Neural progenitor cell (in vitro differentiated cells): ENCODE results near the gene RIC3. TPM values are rescaled to one million over a fixed set of nuclear protein-coding genes. Genes with fewer than 3 reads are reported as not detected.

Experiments
- DNase-seq: peaks from one replicate; pipeline ENCODE4 v3.0.0-alpha.2; 2016; ENCODE audit warnings: low spot score
- H2AFZ ChIP-seq: fragments of 200-600 bp; sonication (generic); replicated peaks from 2 replicates; pipeline ENCODE4 v1.6.1; 2016; ENCODE audit warnings: antibody characterized with exemption
- H3F3A ChIP-seq: fragments of 200-600 bp; sonication (generic); 2 replicates; pipeline ENCODE4 v1.6.1; 2016; ENCODE audit warnings: antibody characterized with exemption, low read depth
- H3K27ac ChIP-seq: fragments of 200-600 bp; sonication (generic); 2 replicates; pipeline ENCODE4 v1.5.1; 2016; ENCODE audit warnings: mild to moderate bottlenecking
- H3K27me3 ChIP-seq: fragments of 200-600 bp; sonication (generic); 2 replicates; pipeline ENCODE4 v1.6.1; 2016; ENCODE audit warnings: mild to moderate bottlenecking, moderate library complexity
- H3K36me3 ChIP-seq: fragments of 200-600 bp; sonication (generic); 2 replicates; pipeline ENCODE4 v1.5.1; 2016
- H3K4me1 ChIP-seq: fragments of 200-600 bp; sonication (generic); 2 replicates; pipeline ENCODE4 v1.6.1; 2016; ENCODE audit warnings: mixed run types
- H3K4me2 ChIP-seq: fragments of 200-600 bp; sonication (generic); 2 replicates; pipeline ENCODE4 v1.6.1; 2016
- H3K4me3 ChIP-seq: fragments of 200-600 bp; sonication (generic); 2 replicates; pipeline ENCODE4 v1.5.1; 2016
- H3K79me2 ChIP-seq: fragments of 200-600 bp; sonication (generic); 2 replicates; pipeline ENCODE4 v1.6.1; 2016; ENCODE audit warnings: low read depth
- H3K9ac ChIP-seq: fragments of 200-600 bp; sonication (generic); 2 replicates; pipeline ENCODE4 v1.6.1; 2016
- H3K9me3 ChIP-seq: fragments of 200-600 bp; sonication (generic); 2 replicates; pipeline ENCODE4 v1.5.1; 2016; ENCODE audit warnings: low read depth
- H4K20me1 ChIP-seq: fragments of 200-600 bp; sonication (generic); 2 replicates; pipeline ENCODE4 v1.6.1; 2016; ENCODE audit warnings: low read depth
- H3K27ac Mint-ChIP-seq: 3 replicates; pipeline ENCODE4 v1.8.0; 2021; ENCODE audit warnings: mixed read lengths
- H3K27me3 Mint-ChIP-seq: 2 replicates; pipeline ENCODE4 v1.8.0; 2022; ENCODE audit warnings: low read depth, mild to moderate bottlenecking, inconsistent platforms, moderate library complexity, mixed read lengths; ENCODE audit not compliant: insufficient read depth
- H3K36me3 Mint-ChIP-seq: 3 replicates; pipeline ENCODE4 v1.8.0; 2021; ENCODE audit warnings: mixed read lengths
- H3K4me1 Mint-ChIP-seq: 3 replicates; pipeline ENCODE4 v1.8.0; 2021; ENCODE audit warnings: mixed read lengths
- H3K4me3 Mint-ChIP-seq: 3 replicates; pipeline ENCODE4 v1.8.0; 2021; ENCODE audit warnings: mild to moderate bottlenecking, moderate library complexity, mixed read lengths
- H3K9me3 Mint-ChIP-seq: 3 replicates; pipeline ENCODE4 v1.8.0; 2020; ENCODE audit warnings: mixed read lengths
- CTCF ChIP-seq: fragments of 200-600 bp; sonication (generic); IDR thresholded peaks from 2 replicates; pipeline ENCODE4 v1.5.1; 2017; ENCODE audit warnings: antibody characterized with exemption, mild to moderate bottlenecking
- EZH2 ChIP-seq: fragments of 200-600 bp; sonication (generic); IDR thresholded peaks from 2 replicates; pipeline ENCODE4 v1.6.1; 2017; ENCODE audit warnings: antibody characterized with exemption, mild to moderate bottlenecking, moderate library complexity
- EZH2phosphoT487 ChIP-seq: fragments of 200-600 bp; sonication (generic); IDR thresholded peaks from 2 replicates; pipeline ENCODE4 v1.6.1; 2017; ENCODE audit warnings: antibody characterized with exemption
- total RNA-seq: library from RNA; depleted of rRNA; stranded (reverse); fragments of >200 nt; gene quantifications from 2 replicates; pipeline ENCODE4 v1.2.3, GENCODE V29; 2015; ENCODE audit warnings: low replicate concordance

The RIC3 gene
- total RNA-seq, 1 donor from 2014 or later = 33.7 TPM

DNA sequence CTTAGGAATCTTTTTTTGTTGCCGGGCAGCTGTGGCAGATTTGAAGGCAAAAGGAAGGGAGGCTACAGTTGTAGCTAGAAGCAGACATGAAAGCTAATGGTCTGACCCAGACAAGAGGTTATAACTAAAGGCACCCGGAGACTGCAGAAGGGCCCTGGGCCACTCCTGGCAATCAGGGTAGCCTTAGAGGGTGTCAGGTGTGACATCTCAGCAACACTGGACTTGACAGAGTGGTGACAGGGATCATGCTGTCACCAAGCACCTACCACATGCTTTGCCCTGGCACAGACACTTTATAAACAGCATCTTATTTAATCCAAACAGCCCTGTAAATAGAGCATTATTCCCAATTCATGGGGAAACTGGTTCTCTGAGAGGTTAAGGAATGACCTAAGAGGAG lies 62.1 kb downstream of the RIC3 start:
- no peak overlapping the region for H3K9ac ChIP-seq
- H3K4me1 Mint-ChIP-seq = no peaks in the 10 kb centered on the region

DNA sequence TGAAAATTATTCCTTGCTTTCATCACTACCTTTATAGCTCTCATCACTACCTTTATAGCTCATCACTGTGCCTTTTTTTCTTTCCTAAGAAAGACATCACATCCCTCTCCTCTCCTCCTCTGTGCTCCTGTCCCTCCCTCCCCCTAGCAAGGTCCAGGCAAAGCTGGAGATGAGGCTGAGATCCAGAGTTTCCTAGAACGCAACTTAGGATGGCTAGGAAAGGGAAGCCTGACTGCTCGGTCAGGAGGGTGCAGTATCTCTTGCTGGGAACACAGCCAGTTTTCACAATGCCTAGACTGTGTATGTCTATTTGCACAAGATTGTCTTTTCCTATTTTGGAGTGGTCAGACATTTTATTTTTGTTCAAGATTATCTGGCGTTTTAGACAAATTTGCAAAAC lies 63.2 kb downstream of the RIC3 start:
- Histone ChIP-seq H3K4me3 (no peak overlapping the region), H3K9me3 (no peaks in the 10 kb centered on the region), H3K9ac (no peak overlapping the region), H3K27ac (no peak overlapping the region), H3K36me3 (no peaks in the 10 kb centered on the region), H3K4me1 (no peaks in the 10 kb centered on the region), H3F3A (no peaks in the 10 kb centered on the region), H2AFZ (no peak overlapping the region), H3K4me2 (no peak overlapping the region), H3K79me2 (no peaks in the 10 kb centered on the region), H3K27me3 (no peaks in the 10 kb centered on the region), H4K20me1 (no peaks in the 10 kb centered on the region)
- Mint-ChIP-seq H3K27me3 (no peaks in the 10 kb centered on the region), H3K27ac (no peak overlapping the region), H3K4me3 (no peak overlapping the region), H3K36me3 (peaks cover 12% of the 10 kb centered on the region), H3K9me3 (no peaks in the 10 kb centered on the region), H3K4me1 (no peaks in the 10 kb centered on the region)
- DNase-seq = no peak
- TF ChIP-seq EZH2 (no peak), EZH2phosphoT487 (no peak), CTCF (no peak)

More for the DNA sequence above, 62.1 kb downstream of the RIC3 start:
- Histone ChIP-seq H3K4me1 (no peaks in the 10 kb centered on the region), H3K27me3 (no peaks in the 10 kb centered on the region), H3K4me2 (no peak overlapping the region), H3K9me3 (no peaks in the 10 kb centered on the region), H3F3A (no peaks in the 10 kb centered on the region), H2AFZ (no peak overlapping the region), H3K79me2 (no peaks in the 10 kb centered on the region), H3K4me3 (no peak overlapping the region), H3K27ac (no peak overlapping the region), H4K20me1 (no peaks in the 10 kb centered on the region), H3K36me3 (no peaks in the 10 kb centered on the region)
- no peaks in the 10 kb centered on the region for H3K27me3 Mint-ChIP-seq
- no peaks in the 10 kb centered on the region for H3K9me3 Mint-ChIP-seq
- DNase-seq = no peak
- no peak overlapping the region for H3K4me3 Mint-ChIP-seq
- peaks cover 12% of the 10 kb centered on the region for H3K36me3 Mint-ChIP-seq
- H3K27ac Mint-ChIP-seq = no peak overlapping the region
- no peak for TF ChIP-seq CTCF
- no peak for TF ChIP-seq EZH2

- Histone ChIP-seq H2AFZ (no peak overlapping the region), H3K9me3 (no peaks in the 10 kb centered on the region), H3K4me1 (no peaks in the 10 kb centered on the region), H3K27ac (no peak overlapping the region), H3F3A (no peaks in the 10 kb centered on the region), H3K27me3 (no peaks in the 10 kb centered on the region), H3K79me2 (no peaks in the 10 kb centered on the region), H3K36me3 (no peaks in the 10 kb centered on the region), H3K4me2 (no peak overlapping the region), H3K9ac (no peak overlapping the region), H3K4me3 (no peak overlapping the region), H4K20me1 (no peaks in the 10 kb centered on the region)
- Mint-ChIP-seq H3K4me3 (no peak overlapping the region), H3K36me3 (peaks cover 12% of the 10 kb centered on the region), H3K4me1 (no peaks in the 10 kb centered on the region), H3K9me3 (no peaks in the 10 kb centered on the region), H3K27me3 (no peaks in the 10 kb centered on the region), H3K27ac (no peak overlapping the region)
- TF ChIP-seq EZH2phosphoT487 (no peak), CTCF (no peak), EZH2 (no peak)
- DNase-seq = no peak
These were observed 63.7 kb downstream of the RIC3 start for GRCh38 chr11:8105133-8105532.

GRCh38 chr11:8103909-8104308 lies 64.9 kb downstream of the RIC3 start:
- Histone ChIP-seq H3K27ac (no peak overlapping the region), H2AFZ (no peak overlapping the region), H3K79me2 (no peaks in the 10 kb centered on the region), H3K27me3 (no peaks in the 10 kb centered on the region), H3K4me1 (no peaks in the 10 kb centered on the region), H3F3A (no peaks in the 10 kb centered on the region), H3K9ac (no peak overlapping the region), H4K20me1 (no peaks in the 10 kb centered on the region), H3K4me3 (no peak overlapping the region), H3K36me3 (no peaks in the 10 kb centered on the region), H3K9me3 (no peaks in the 10 kb centered on the region), H3K4me2 (no peak overlapping the region)
- H3K9me3 Mint-ChIP-seq = no peaks in the 10 kb centered on the region
- no peak overlapping the region for H3K4me3 Mint-ChIP-seq
- TF ChIP-seq EZH2phosphoT487 (no peak), CTCF (no peak), EZH2 (no peak)
- no peak for DNase-seq
- H3K27ac Mint-ChIP-seq = no peak overlapping the region
- no peaks in the 10 kb centered on the region for H3K27me3 Mint-ChIP-seq
- peaks cover 19% of the 10 kb centered on the region for H3K36me3 Mint-ChIP-seq
- H3K4me1 Mint-ChIP-seq = no peaks in the 10 kb centered on the region
